Neural progenitor cell (in vitro differentiated cells): ENCODE data around the gene LRP1B.

Source experiments
- CTCF ChIP-seq: fragments of 200-600 bp; sonication (generic); IDR thresholded peaks from 2 replicates; pipeline ENCODE4 v1.5.1; 2017; ENCODE audit warnings: antibody characterized with exemption, mild to moderate bottlenecking
- EZH2 ChIP-seq: fragments of 200-600 bp; sonication (generic); IDR thresholded peaks from 2 replicates; pipeline ENCODE4 v1.6.1; 2017; ENCODE audit warnings: antibody characterized with exemption, mild to moderate bottlenecking, moderate library complexity
- EZH2phosphoT487 ChIP-seq: fragments of 200-600 bp; sonication (generic); IDR thresholded peaks from 2 replicates; pipeline ENCODE4 v1.6.1; 2017; ENCODE audit warnings: antibody characterized with exemption

- TF ChIP-seq CTCF (no peak), EZH2 (no peak), EZH2phosphoT487 (no peak)
These were observed 1578.2 kb downstream of the LRP1B start for GRCh38 chr2:140552634-140553033.
